Omental fat pad (tissue), 4 donors: Measurements from ENCODE around the gene ADGRF4. TPM values are rescaled to one million over a fixed set of nuclear protein-coding genes. Genes with fewer than 3 reads are reported as not detected.
A peak's percentile ranks its signal among the peaks of the same experiment; 100 is the strongest.

Experiments
- ATAC-seq: fragments of 150-250 bp; one replicate; pipeline ENCODE4 v1.9.1; 2016; ENCODE audit warnings: mild to moderate bottlenecking, moderate library complexity; ENCODE audit not compliant: low FRiP score
- DNase-seq: peaks from one replicate; pipeline ENCODE4 v3.0.0-alpha.2; 2019; ENCODE audit warnings: low spot score
- CTCF ChIP-seq, 3 donors: fragments of 450-650 bp; IDR thresholded peaks; one replicate each; pipeline ENCODE4 v1.5.1; 2016 to 2017; ENCODE audit warnings: antibody characterized with exemption in 3 of 3, mild to moderate bottlenecking in 3 of 3, moderate library complexity in 2 of 3
- total RNA-seq, 4 donors: library from RNA; depleted of rRNA; stranded (reverse); fragments of >200 nt; gene quantifications; one replicate each; pipeline ENCODE4 v1.1.0, GENCODE V29; 2016

ADGRF4 gene
- total RNA-seq, 4 donors from 2014 or later = 0.19 to 0.48 TPM; not detected in 2

- DNase-seq = no peak
- ATAC-seq = no peak
- no peak for TF ChIP-seq CTCF (IDR thresholded peaks at IDR 0.05)
Observed at GRCh38 chr6:47681201-47681990, 17.0 kb upstream of the ADGRF4 start.

GRCh38 chr6:47686411-47686810 is 12.0 kb upstream of the ADGRF4 start:
- DNase-seq (no peak), ATAC-seq (no peak)

GRCh38 chr6:47687432-47687831 is 10.9 kb upstream of the ADGRF4 start:
- DNase-seq = no peak
- no peak for TF ChIP-seq CTCF (IDR thresholded peaks at IDR 0.05)

More at GRCh38 chr6:47686411-47686810, 12.0 kb upstream of the ADGRF4 start:
- no peak for TF ChIP-seq CTCF (IDR thresholded peaks at IDR 0.05)

GRCh38 chr6:47690214-47690613 is 8.2 kb upstream of the ADGRF4 start:
- ATAC-seq = no peak
- no peak for DNase-seq
- TF ChIP-seq CTCF (IDR thresholded peaks at IDR 0.05) = no peak

More at GRCh38 chr6:47687432-47687831, 10.9 kb upstream of the ADGRF4 start:
- ATAC-seq = no peak

- ATAC-seq (no peak), DNase-seq (no peak)
- no peak for TF ChIP-seq CTCF (IDR thresholded peaks at IDR 0.05)
Observed at GRCh38 chr6:47690791-47691190, 7.6 kb upstream of the ADGRF4 start.

- TF ChIP-seq CTCF (IDR thresholded peaks at IDR 0.05) = no peak
- no peak for DNase-seq
- peak; percentile 13 for ATAC-seq
Observed at GRCh38 chr6:47697925-47698324, 455 bp upstream of the ADGRF4 start.

GRCh38 chr6:47700053-47700452 is 1.7 kb downstream of the ADGRF4 start:
- ATAC-seq (peak; percentile 89), DNase-seq (no peak)
- no peak for TF ChIP-seq CTCF (IDR thresholded peaks at IDR 0.05)
